Measurements from ENCODE around the gene SMG6.
"Not testable (repeated sequence)": the region's sequence is repeated elsewhere in the genome, so short reads cannot be mapped to it uniquely, and the experiment has no call there.

SMG6 gene

DNA sequence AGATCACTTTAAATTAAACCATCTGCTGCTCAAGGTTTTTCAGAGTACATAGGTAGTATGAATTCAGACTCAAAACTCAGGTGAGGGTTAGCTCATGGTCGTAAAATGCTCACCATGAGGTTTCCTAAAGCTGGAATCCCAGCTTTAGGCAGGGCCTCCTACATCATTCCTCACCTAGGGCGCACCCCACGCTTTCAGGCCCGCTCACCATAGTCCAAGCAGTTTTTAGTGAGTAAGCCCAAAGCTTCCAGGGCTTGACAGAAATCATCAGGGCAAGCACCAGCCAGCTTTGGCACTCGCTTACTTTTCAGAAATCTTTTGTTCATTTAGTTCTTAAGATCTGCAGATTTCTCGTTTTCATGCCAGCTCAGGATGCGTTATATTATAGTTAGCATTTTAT, 158.9 kb downstream of the SMG6 start:
- no peak for DNase-seq (ENCODE audit: low spot score)

DNA sequence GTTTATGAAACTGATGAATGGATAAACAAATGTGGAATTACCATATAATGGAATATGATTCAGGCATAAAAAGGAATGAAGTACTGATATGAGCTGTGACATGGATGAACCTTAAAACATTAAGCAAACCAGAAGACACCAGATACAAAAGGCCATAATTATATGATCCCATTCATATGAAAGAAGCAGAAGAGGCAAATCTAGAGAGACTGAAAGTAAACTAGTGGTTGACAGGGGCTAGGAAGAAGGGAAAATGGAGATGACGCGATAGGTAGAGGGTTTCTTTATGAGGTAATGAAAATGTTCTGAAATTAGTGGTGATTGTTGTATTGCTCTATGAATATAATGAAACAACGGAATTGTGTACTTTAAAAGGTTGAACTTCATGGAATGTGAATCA, 160.3 kb downstream of the SMG6 start:
- no peak for DNase-seq (ENCODE audit: low spot score)

DNA sequence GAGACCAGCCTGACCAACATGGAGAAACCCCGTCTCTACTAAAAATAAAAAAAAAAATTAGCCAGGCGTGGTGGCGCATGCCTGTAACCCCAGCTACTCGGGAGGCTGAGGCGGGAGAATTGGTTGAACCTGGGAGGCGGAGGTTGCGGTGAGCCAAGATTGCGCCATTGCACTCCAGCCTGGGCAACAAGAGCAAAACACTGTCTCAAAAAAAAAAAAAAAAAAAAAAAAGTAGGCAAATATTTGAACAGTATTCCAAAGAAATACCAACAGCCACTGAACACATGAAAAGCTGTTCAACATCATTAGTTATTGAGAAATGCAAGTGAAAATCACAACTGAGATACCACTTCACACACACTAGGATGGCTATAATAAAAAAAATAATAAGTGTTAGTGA, 160.9 kb downstream of the SMG6 start:
- not testable (repeated sequence) for DNase-seq (ENCODE audit: low spot score)

DNA sequence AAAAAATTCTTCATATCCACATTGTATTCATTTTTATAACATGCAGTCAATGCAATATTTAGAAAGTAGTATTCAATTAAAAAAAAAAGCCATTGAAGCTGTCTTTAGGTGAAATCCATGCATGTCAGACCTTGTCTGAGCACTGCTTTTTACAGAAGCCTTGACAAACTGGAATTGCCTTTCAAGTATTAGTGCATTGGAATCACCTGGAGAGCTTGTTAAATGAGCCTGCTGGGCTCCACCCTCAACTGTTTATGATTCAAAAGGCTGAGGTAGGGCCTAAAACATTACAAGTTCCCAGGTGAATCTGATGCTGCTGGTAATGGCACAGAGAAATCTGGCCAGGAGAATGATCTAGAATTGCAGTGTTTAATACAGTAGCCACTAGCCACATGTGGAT, 162.9 kb downstream of the SMG6 start:
- no peak for DNase-seq (ENCODE audit: low spot score)

DNA sequence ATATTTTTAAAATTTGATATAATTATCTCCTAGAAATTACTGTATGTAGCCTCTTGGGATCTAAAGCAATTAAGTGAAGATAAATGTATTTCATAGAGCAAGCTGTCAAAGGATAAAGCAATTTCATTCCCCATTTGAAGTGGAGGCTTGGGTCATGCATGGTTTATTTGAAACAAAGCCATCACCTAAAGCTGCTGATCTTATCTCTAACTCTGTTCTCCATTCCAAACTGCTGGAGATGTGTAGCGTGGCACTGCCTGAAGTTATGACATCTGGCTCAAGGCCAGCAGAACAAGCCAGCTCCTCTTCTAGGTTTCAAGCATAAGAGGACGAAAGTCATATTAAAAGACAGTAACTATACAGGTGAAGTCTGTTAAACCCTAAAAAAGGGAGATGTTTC, 164.8 kb downstream of the SMG6 start:
- peak; percentile 51 for DNase-seq (ENCODE audit: low spot score)

DNA sequence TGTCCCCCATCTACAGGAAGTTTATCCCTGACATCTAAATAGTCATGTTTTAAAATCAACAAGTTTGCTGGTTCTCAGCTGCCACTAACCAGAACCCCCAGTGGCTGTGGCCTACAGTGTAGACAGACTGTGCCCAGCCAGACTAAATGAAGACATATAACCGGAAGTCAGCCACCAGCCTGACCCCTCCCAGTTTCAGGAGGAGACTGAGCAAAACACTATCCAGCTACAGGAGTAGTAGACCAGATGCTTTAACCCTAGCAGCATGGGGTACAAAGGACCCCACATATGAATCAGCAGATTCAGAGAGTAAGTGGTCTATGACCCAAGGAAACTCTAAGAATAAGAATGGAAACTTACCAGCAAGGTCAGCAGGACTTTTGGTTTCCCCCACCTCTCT, 165.3 kb downstream of the SMG6 start:
- no peak for DNase-seq (ENCODE audit: low spot score)

DNA sequence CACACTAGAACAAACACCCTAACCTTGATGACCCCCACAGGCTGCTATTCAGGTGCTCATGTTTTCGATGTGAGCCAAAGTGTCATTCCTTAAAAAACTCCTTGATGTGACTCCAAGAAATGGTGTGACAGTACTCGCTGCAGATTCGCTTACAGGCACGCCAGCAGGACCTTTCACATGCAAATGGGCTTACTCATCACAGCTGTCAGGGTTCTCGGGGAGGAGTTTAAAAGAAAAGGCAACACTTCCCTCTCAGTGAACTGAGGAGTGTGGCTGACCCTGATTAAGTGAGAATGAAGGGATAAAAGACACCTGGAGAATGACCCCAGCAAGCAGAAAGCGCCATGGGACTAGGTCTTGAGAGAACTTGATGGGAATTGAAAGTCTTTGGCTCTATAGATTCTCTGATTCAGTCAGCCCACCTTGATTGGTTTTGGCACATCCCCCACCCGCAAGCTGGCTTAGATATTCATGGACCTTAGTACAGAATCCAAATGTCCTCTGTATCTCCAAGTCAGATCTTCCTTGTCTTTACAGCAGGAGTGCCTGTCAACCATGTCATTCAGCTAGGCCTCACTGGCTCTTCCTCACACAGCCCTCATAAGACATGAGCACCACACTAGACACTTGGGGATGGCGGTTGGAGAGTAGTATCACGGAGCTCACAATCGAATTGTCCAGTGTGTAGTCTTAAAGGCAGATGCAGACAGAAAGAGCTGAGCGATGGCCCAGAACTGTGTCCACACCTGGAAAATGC, 166.1 kb downstream of the SMG6 start:
- DNase-seq (ENCODE audit: low spot score), result peak; percentile 63

DNA sequence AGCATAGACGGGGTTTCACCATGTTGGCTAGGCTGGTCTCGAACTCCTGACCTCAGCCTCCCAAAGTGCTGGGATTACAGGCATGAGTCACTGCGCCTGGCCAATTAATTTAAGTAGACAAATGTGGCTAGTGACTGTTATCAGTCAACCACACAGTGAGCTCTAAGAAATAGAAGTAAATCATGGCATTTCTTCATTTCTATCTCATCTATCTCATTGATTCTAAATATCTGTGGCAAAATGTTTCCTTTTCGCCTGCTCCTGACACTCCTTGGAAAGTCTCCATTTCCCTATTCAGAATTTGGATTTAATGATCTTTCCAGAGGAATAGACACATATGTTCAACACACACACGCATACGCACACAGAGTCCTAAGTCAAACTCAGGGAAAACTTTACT, 167.3 kb downstream of the SMG6 start:
- DNase-seq (ENCODE audit: low spot score), result no peak

DNA sequence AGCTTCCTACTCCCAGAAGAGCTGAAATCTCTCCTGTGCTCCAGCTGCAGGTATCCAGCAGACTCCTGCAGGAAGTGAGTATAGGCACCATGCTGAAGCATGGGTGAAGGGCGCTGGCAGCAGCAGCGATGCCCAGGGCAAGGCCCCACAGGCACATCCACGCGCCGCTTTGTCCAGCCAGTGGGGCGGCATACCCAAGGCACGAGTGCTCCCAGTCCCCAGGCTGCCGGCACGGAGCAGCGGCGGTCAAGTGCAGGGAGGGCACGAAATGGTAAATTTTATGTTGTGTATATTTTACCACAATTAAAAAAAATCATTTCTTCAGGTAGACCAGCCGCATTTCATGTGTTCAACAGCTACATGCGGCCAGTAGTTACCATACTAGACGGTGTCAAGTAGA, 175.6 kb downstream of the SMG6 start:
- DNase-seq (ENCODE audit: low spot score), result no peak

DNA sequence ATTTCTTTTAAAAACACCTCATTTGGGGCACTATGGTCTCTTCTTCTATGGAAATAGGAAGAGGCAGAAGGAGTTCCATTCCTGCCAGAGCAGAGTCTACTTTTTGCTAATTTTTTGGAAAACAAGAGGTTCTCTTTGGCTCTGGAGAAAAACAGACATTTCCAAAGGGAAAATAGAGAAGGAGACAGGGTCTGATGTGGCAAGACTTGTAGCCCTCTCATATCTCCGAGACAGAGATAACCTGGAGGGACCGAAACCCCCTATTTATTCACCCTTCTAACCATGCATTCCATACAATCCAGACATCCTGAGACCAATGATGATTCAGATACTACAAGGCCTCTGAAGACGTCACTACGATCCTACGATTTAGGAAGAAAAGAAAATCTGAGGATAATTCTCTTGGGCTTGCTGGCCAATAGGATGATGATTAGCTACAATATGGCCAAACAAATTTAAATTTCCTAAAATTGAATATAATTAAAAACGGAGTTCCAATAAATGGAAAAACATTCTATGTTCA, 178.5 kb downstream of the SMG6 start:
- no peak for DNase-seq (ENCODE audit: low spot score)

DNA sequence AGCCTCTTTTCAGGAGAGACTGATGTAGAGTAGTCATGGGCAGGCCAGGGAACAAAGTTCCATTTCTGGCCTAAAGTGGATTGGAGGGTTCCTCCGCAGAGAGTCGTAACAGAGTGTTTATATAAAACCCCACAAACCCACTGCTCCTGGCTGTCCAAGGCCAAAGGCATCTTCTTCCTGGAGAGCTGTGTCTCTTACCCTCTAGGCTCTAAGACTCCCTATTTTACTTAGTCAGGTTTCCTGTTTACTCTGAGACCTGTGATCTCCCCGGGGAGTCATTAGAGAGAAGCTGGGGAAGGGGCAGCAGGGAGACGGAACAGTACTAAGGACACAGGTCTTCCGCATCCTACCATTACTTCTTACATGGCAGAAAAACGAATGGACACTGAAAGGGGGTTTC, 179.2 kb downstream of the SMG6 start:
- DNase-seq (ENCODE audit: low spot score), result no peak

DNA sequence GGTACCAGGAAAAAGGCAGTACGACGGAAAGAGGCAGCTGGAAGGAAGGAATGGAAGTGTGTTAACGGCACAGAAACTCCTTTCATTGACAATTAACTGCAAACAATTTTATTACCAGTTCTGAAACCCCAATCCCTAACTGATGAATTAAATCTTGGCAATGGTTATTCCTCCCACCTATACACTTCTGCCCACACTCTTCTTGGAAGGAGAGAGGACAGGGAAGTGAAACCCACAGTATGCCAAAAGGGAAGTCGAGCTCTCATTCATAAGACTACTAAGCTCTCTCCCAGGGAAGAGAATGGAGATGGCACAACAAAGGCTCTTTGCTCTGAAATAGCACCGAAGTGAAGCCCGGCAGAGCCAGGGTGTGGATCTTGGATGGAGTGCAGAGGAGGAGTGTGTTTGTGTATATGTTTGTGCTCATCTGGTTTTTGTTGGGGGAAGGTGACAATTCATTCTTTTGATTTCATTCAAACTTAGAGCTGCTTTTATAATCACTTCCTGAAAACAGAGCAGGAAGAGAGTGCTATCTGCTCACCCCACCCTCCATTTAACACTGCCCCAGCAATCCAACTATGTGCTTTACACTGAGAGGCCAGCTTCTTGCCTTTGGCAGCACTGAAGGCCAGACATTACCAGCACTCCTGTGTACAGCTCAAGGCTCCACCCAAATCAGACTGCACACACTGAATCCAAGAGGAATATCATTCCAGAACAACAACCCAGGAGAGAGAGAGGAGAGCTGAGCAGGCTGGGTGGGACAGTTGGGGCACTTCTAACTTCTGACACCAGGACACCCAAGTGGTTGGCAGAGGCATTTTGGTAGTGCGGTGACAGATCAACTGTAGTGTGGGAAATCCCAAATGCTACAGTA, 180.0 kb downstream of the SMG6 start:
- no peak for DNase-seq (ENCODE audit: low spot score)

DNA sequence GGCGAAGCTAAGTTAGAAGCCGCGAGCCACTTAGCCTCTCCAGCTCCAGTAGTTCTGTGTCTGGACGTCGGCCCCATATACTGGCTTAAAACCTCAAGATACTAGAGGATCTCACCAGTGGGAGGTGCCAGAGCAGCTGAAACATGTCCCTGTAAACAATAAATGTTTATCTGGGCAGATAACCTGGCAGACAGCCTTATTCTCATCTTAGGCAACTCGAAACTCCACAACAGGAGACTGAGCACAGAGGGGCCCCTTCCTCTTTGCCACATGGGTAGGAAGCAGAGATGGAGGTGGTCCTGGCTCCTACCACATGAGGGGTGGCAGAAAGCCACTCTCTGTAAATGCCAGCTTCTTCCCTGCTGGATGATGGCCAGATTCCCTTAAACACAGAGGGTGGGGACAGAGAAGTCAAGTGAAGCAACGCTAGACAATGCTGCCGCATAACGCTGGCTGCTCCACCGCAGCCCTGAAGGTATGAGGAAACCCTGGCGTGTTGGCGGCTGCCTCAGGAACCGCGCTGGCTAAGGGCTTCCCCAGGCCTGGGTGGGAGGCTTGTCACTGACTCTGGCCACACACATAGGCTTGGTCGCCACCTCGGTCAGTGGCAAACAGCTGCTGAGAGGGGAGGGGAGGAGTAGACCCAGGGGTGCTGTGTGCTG, 180.8 kb downstream of the SMG6 start:
- DNase-seq (ENCODE audit: low spot score), result no peak

DNA sequence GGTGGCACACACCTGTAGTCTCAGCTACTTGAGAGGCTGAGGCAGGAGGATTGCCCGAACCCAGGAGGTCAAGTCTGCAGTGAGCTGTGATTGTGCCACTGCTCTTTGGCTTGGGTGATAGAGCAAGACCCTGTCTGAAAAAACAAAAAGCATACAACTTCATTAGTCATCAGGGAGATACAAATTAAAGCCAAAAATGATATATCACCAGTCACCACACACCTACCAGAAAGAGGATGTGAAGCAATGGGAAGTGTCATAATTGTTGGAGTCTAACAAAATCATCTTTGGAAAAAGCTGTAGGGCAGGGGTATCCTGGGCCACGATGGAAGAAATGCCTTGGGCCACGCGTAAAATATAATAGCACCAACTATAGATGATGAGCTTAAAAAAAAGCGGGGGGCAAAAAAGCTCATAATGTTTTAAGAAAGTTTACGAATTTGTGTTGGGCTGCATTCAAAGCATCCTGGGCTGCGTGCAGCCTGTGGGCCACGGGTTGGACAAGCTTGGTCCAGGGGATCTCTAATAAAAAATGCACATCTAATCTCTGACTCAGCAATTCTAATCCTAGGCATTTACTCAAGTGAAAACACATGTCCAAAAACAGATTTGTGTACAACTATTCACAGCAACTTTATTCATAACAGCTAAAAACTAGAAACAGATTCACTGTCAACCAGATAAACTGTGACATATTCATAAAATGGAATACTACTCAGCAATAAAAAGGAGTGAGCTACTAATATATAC, 182.8 kb downstream of the SMG6 start:
- DNase-seq (ENCODE audit: low spot score), result no peak

DNA sequence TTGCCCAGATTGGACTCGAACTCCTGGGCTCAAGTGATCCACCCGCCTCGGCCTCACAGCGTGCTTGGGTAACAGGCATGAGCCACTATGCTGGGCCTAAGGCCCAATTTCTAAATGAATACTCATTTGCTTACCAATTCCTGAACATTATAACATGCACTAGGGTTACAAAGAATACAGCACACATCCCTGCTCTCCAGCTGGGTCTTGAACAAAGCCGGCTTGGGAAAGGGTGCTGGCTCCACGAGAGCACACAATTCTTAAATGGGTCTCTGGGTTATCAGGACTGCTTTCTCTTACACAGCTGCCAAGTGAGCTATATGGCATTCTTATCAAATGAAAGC, 190.3 kb downstream of the SMG6 start:
- no peak for DNase-seq (ENCODE audit: low spot score)

DNA sequence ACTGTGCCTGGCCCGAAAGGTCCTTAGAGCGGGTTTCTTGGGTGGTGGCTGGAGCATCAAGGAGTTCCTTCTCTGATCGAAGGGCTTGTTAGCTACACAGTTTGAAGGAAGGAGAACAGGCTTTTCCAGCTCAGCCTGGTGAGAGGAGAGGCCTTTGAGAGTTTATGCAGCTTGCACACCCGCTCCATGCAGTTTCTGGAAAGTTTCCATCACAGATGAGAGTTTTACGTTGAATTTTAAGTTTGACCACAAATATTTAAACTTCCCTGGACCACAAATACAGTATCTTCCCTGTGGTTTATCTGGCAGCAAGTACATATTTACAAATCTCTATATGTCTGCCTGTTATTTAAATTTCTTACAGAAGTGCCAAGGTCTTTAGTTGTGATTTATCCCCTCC, 191.9 kb downstream of the SMG6 start:
- no peak for DNase-seq (ENCODE audit: low spot score)

DNA sequence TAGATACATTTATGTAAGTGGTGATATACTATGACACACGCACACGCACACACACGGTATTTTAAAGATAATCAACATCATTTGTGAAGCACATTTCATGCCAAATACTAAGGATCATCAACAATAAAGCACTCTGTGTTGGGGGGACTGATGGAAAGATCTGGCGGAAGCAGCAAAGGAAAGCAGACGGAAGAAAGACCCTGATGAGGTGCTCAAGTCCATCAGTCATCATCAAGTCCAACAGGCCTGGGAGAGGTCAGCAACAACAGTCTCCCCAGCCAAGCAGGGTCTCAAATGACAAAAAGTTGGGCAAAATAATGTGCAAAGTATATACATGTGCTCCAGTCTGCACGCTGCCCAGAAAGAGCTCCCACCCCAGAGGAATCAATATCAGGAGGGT, 193.1 kb downstream of the SMG6 start:
- DNase-seq (ENCODE audit: low spot score), result no peak

DNA sequence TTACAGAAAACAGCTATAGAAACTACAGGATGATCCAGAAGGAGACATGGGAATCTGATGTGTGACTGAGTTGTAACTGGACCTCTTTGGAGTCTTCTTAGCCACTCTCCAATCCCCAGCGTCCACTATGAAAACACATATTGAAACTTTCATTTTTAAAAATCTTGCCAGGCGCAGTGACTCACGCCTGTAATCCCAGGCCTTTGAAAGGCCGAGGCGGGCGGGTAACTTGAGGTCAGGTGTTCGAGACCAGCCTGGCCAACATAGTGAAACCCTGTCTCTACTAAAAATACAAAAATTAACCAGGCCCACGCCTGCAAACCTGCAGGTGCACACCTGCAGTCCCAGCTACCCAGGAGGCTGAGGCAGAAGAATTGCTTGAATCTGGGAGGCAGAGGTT, 195.4 kb downstream of the SMG6 start:
- DNase-seq (ENCODE audit: low spot score), result no peak

DNA sequence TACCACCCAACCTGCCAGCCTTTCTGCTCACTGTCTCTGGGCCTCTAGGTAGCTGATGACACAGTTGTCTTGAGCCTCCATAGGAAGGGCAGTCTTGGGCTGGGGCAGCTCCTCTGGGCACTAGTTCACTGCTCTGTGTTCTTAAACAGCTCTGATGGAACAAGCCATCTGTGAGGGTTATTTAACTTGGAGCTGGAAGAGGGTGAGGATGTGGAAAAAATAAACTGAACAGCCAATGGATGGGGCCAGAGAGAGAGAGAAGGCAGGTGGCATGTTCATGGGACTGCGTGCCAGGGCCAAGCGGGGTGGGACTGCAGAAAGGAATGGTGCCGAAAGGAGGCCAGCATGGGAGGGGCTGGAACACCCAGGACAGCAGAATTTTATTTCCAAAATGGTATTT, 196.1 kb downstream of the SMG6 start:
- DNase-seq (ENCODE audit: low spot score), result no peak

DNA sequence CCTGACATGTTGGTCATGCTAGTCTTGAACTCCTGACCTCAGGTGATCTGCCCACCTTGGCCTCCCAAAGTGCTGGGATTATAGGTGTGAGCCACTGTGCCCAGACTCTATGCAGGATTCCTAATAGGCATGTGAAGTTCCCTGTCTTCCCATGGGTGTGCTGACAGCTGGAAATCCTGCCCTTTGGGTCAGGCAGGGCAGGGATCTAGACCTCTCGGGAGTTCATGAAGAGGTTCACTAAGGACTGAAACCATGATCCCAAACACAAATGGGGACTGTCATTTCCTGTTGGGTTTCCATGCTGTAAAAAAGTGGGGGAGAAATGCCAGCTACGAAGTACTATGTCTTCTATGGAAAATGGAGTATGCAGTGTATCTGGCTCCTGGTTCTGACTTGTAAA, 196.5 kb downstream of the SMG6 start:
- no peak for DNase-seq (ENCODE audit: low spot score)

DNA sequence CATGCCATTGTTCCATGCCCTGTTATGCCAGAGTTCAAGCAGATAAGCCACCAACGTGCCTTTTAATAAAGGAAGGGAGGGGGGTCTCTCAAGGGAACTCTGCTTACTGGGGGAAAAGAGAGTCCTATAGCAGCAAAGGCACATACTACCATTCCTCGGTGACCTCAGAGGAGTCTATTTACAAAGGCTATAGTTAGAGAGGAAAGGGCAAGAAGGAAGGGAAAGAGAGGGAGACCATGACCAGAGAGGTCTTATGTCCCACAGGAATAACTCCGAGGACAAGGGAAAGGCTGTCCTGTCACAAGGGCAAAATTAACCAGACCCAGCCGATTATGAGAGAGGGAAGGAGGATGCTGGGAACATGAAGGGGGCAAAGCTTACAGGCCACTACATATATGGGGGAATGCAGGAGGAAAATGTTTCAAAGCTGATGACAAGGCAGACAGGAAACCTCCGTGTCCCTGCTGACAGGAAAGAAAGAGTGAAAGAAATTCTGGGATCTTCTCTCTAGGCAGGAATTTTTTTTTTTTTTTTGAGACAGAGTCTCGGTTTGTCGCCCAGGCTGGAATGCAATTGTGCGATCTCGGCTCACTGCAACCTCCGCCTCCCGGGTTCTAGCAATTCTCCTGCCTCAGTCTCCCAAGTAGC, 197.2 kb downstream of the SMG6 start:
- no peak for DNase-seq (ENCODE audit: low spot score)

DNA sequence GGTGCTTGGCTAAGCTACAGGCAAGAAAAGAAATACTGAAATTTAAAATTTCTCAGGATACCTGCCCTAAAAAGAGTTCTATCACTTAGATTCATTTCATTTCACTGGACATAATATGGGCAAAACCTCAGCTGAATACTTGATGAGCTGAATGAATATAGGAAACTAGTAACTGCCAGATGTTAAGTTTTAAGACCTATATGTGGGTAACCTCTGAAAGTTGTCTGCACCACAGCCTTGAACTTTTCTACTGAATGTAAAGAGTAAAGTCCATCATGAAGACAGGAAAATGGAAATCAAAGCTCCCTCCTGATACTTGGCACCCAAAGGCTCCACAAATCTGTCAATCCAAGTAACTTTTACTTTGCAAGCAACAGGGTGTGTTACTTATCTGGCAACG, 197.9 kb downstream of the SMG6 start:
- no peak for DNase-seq (ENCODE audit: low spot score)

Data from kidney tubule cell (primary cell).